ENCODE measurements around the gene ACAP3. TPM values are rescaled to one million over a fixed set of nuclear protein-coding genes. Genes with fewer than 3 reads are reported as not detected.
"Not testable (repeated sequence)": the region's sequence is repeated elsewhere in the genome, so short reads cannot be mapped to it uniquely, and the experiment has no call there.

The ACAP3 gene
- total RNA-seq, 2 experiments from 2014 or later: 17.5 to 24.3 TPM

- H3K4me3 Mint-ChIP-seq; H3K27me3 Mint-ChIP-seq; ATAC-seq; DNase-seq; POLR2A ChIA-PET; H3K9me3 Mint-ChIP-seq (ENCODE audit: low read depth); CTCF ChIA-PET; H3K4me1 Mint-ChIP-seq; intact Hi-C loops (cut with DNase I, micrococcal nuclease); H3K27ac Mint-ChIP-seq: not testable (repeated sequence)
- peaks cover 26% of the 10 kb centered on the region for H3K36me3 Mint-ChIP-seq (ENCODE audit: low read depth)
Observed at GRCh38 chr1:1316199-1316598, 8.5 kb upstream of the ACAP3 start.

GRCh38 chr1:1315435-1315954 is 7.8 kb upstream of the ACAP3 start:
- intact Hi-C loops (cut with DNase I, micrococcal nuclease): no loop called here
- H3K27me3 Mint-ChIP-seq: no peaks in the 10 kb centered on the region
- H3K36me3 Mint-ChIP-seq (ENCODE audit: low read depth): peaks cover 26% of the 10 kb centered on the region
- POLR2A ChIA-PET: interaction anchor here (0.5 kb wide), 1 partner anchor 33 kb away, joined by 5 read pairs; no protein-coding TSS in a partner anchor
- CTCF ChIA-PET: interaction anchor here (0.7 kb wide), 1 partner anchor 149 kb away, joined by 3 read pairs; no protein-coding TSS in a partner anchor
- no peak overlapping the region for H3K27ac Mint-ChIP-seq
- DNase-seq (no peak), ATAC-seq (no peak)
- no peaks in the 10 kb centered on the region for H3K9me3 Mint-ChIP-seq (ENCODE audit: low read depth)
- H3K4me1 Mint-ChIP-seq: no peaks in the 10 kb centered on the region
- no peak overlapping the region for H3K4me3 Mint-ChIP-seq

GRCh38 chr1:1314678-1315335 is 7.1 kb upstream of the ACAP3 start:
- peaks cover 2% of the 10 kb centered on the region for H3K4me1 Mint-ChIP-seq
- no peaks in the 10 kb centered on the region for H3K9me3 Mint-ChIP-seq (ENCODE audit: low read depth)
- intact Hi-C loops (cut with DNase I, micrococcal nuclease): no loop called here
- H3K4me3 Mint-ChIP-seq: no peak overlapping the region
- ChIA-PET POLR2A (interaction anchor here (0.5 kb wide), 1 partner anchor 33 kb away, joined by 5 read pairs; no protein-coding TSS in a partner anchor), CTCF (interaction anchor here (0.7 kb wide), 1 partner anchor 149 kb away, joined by 3 read pairs; no protein-coding TSS in a partner anchor)
- H3K36me3 Mint-ChIP-seq (ENCODE audit: low read depth): peaks cover 26% of the 10 kb centered on the region
- no peaks in the 10 kb centered on the region for H3K27me3 Mint-ChIP-seq
- DNase-seq: no peak
- ATAC-seq: no peak
- no peak overlapping the region for H3K27ac Mint-ChIP-seq

GRCh38 chr1:1314237-1314586 is 6.5 kb upstream of the ACAP3 start:
- ATAC-seq (no peak), DNase-seq (no peak)
- Mint-ChIP-seq H3K27me3 (no peaks in the 10 kb centered on the region), H3K4me3 (no peak overlapping the region), H3K27ac (no peak overlapping the region), H3K9me3 (ENCODE audit: low read depth) (no peaks in the 10 kb centered on the region), H3K36me3 (ENCODE audit: low read depth) (peaks cover 22% of the 10 kb centered on the region), H3K4me1 (peaks cover 2% of the 10 kb centered on the region)
- intact Hi-C loops (cut with DNase I, micrococcal nuclease): no loop called here
- CTCF ChIA-PET: no interaction called here
- POLR2A ChIA-PET: no interaction called here

GRCh38 chr1:1313500-1314236 is 5.9 kb upstream of the ACAP3 start:
- H3K27me3 Mint-ChIP-seq: no peaks in the 10 kb centered on the region
- no peak overlapping the region for H3K27ac Mint-ChIP-seq
- peaks cover 2% of the 10 kb centered on the region for H3K4me1 Mint-ChIP-seq
- no peaks in the 10 kb centered on the region for H3K9me3 Mint-ChIP-seq (ENCODE audit: low read depth)
- ChIA-PET POLR2A (no interaction called here), CTCF (no interaction called here)
- peaks cover 17% of the 10 kb centered on the region for H3K36me3 Mint-ChIP-seq (ENCODE audit: low read depth)
- intact Hi-C loops (cut with DNase I, micrococcal nuclease): no loop called here
- ATAC-seq (no peak), DNase-seq (no peak)
- H3K4me3 Mint-ChIP-seq: no peak overlapping the region

- H3K4me1 Mint-ChIP-seq: peaks cover 2% of the 10 kb centered on the region
- H3K36me3 Mint-ChIP-seq (ENCODE audit: low read depth): peaks cover 16% of the 10 kb centered on the region
- H3K4me3 Mint-ChIP-seq: no peak overlapping the region
- ChIA-PET CTCF (no interaction called here), POLR2A (no interaction called here)
- intact Hi-C loops (cut with DNase I, micrococcal nuclease): no loop called here
- H3K27ac Mint-ChIP-seq: no peak overlapping the region
- H3K9me3 Mint-ChIP-seq (ENCODE audit: low read depth): no peaks in the 10 kb centered on the region
- DNase-seq (no peak), ATAC-seq (no peak)
- H3K27me3 Mint-ChIP-seq: no peaks in the 10 kb centered on the region
Observed at GRCh38 chr1:1312450-1313314, 5.0 kb upstream of the ACAP3 start.

- ATAC-seq (no peak), DNase-seq (no peak)
- no peaks in the 10 kb centered on the region for H3K9me3 Mint-ChIP-seq (ENCODE audit: low read depth)
- peaks cover 10% of the 10 kb centered on the region for H3K4me1 Mint-ChIP-seq
- H3K36me3 Mint-ChIP-seq (ENCODE audit: low read depth): peaks cover 11% of the 10 kb centered on the region
- ChIA-PET CTCF (interaction anchor here (0.5 to 0.9 kb wide), 2 partner anchors 63 to 88 kb away, joined by 3 to 4 read pairs; partner anchors contain the start of genes AURKAIP1 and CCNL2), POLR2A (no interaction called here)
- intact Hi-C loops (cut with DNase I, micrococcal nuclease): no loop called here
- H3K27ac Mint-ChIP-seq: no peak overlapping the region
- H3K27me3 Mint-ChIP-seq: no peaks in the 10 kb centered on the region
- H3K4me3 Mint-ChIP-seq: no peak overlapping the region
Observed at GRCh38 chr1:1311107-1312104, 3.7 kb upstream of the ACAP3 start.

GRCh38 chr1:1310476-1311053 is 2.8 kb upstream of the ACAP3 start:
- intact Hi-C loops (cut with DNase I, micrococcal nuclease): no loop called here
- no peak overlapping the region for H3K27ac Mint-ChIP-seq
- H3K9me3 Mint-ChIP-seq (ENCODE audit: low read depth): no peaks in the 10 kb centered on the region
- peaks cover 8% of the 10 kb centered on the region for H3K36me3 Mint-ChIP-seq (ENCODE audit: low read depth)
- H3K4me3 Mint-ChIP-seq: no peak overlapping the region
- H3K4me1 Mint-ChIP-seq: peaks cover 17% of the 10 kb centered on the region
- no peaks in the 10 kb centered on the region for H3K27me3 Mint-ChIP-seq
- CTCF ChIA-PET: interaction anchor here (0.7 kb wide), 2 partner anchors 73 to 526 kb away, joined by 3 read pairs; no protein-coding TSS in a partner anchor
- no peak for ATAC-seq
- no peak for DNase-seq
- POLR2A ChIA-PET: no interaction called here

- ChIA-PET CTCF (interaction anchor here (0.7 to 0.9 kb wide), 4 partner anchors 15 to 527 kb away, joined by 3 to 4 read pairs (median 4); no protein-coding TSS in a partner anchor), POLR2A (no interaction called here)
- peak overlapping the region; percentile 76 for H3K4me3 Mint-ChIP-seq
- intact Hi-C loops (cut with DNase I, micrococcal nuclease): no loop called here
- H3K9me3 Mint-ChIP-seq (ENCODE audit: low read depth): no peaks in the 10 kb centered on the region
- peaks cover 22% of the 10 kb centered on the region for H3K4me1 Mint-ChIP-seq
- H3K27ac Mint-ChIP-seq: no peak overlapping the region
- DNase-seq (no peak), ATAC-seq (no peak)
- peaks cover 8% of the 10 kb centered on the region for H3K36me3 Mint-ChIP-seq (ENCODE audit: low read depth)
- H3K27me3 Mint-ChIP-seq: no peaks in the 10 kb centered on the region
Observed at GRCh38 chr1:1310109-1310385, 2.3 kb upstream of the ACAP3 start.

Data from activated CD4-positive, alpha-beta T cell treated with anti-CD3 and anti-CD28 coated beads for 36 hours (primary cell).